ENCODE results near the gene DPEP2.
A peak's percentile ranks its signal among the peaks of the same experiment; 100 is the strongest.

Gene DPEP2

GRCh38 chr16:67962135-67962534 lies 37.1 kb downstream of the DPEP2 start:
- Histone ChIP-seq H3K9me3 (ENCODE audit: severe bottlenecking) (no peaks in the 10 kb centered on the region), H3K4me1 (ENCODE audit: insufficient read depth, poor library complexity, severe bottlenecking) (peaks cover 37% of the 10 kb centered on the region), H3K4me3 (ENCODE audit: severe bottlenecking) (no peak overlapping the region), H3K27me3 (ENCODE audit: insufficient read depth, poor library complexity, severe bottlenecking) (no peaks in the 10 kb centered on the region), H3K27ac (ENCODE audit: poor library complexity, severe bottlenecking) (peak overlapping the region; percentile 32), H3K36me3 (ENCODE audit: low read depth) (peaks cover 73% of the 10 kb centered on the region)
- TF ChIP-seq CTCF (IDR thresholded peaks at IDR 0.05; ENCODE audit: poor library complexity, severe bottlenecking) = no peak
- DNase-seq (ENCODE audit: low spot score) = no peak
- no peak for ATAC-seq (ENCODE audit: low read depth)

DNA sequence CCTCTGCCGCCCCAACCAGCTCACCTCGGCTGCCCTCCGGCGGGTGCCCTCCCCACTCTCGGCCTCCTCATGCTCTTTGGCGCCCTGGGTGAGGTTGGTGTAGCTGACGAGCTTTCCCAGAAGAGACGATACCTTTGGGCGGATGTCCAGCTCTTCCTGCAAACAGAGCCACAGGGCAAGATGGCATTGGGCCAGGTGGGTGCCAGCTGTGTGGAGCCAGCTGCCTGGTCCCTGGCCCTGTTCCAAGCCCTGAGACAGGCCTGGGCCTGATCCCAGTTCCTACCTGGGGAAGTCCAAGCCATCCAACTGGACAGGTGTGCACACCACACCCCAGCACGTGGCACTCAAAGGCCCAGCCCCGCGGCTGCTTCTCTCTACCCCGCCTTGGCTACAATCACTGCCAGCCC lies 37.7 kb downstream of the DPEP2 start:
- DNase-seq (ENCODE audit: low spot score) = peak; percentile 100

GRCh38 chr16:67959536-67960329 lies 39.6 kb downstream of the DPEP2 start:
- no peaks in the 10 kb centered on the region for H3K27me3 ChIP-seq (ENCODE audit: insufficient read depth, poor library complexity, severe bottlenecking)
- H3K4me1 ChIP-seq (ENCODE audit: insufficient read depth, poor library complexity, severe bottlenecking) = peaks cover 24% of the 10 kb centered on the region
- ATAC-seq (ENCODE audit: low read depth) = no peak
- H3K36me3 ChIP-seq (ENCODE audit: low read depth) = peaks cover 87% of the 10 kb centered on the region
- H3K4me3 ChIP-seq (ENCODE audit: severe bottlenecking) = no peak overlapping the region
- no peak for DNase-seq (ENCODE audit: low spot score)
- H3K9me3 ChIP-seq (ENCODE audit: severe bottlenecking) = no peaks in the 10 kb centered on the region
- peak overlapping the region; percentile 5 for H3K27ac ChIP-seq (ENCODE audit: poor library complexity, severe bottlenecking)
- no peak for TF ChIP-seq CTCF (IDR thresholded peaks at IDR 0.05; ENCODE audit: poor library complexity, severe bottlenecking)

More for the DNA sequence above, 37.7 kb downstream of the DPEP2 start:
- H3K4me3 ChIP-seq (ENCODE audit: severe bottlenecking) = no peak overlapping the region
- no peaks in the 10 kb centered on the region for H3K9me3 ChIP-seq (ENCODE audit: severe bottlenecking)
- peaks cover 31% of the 10 kb centered on the region for H3K4me1 ChIP-seq (ENCODE audit: insufficient read depth, poor library complexity, severe bottlenecking)
- ATAC-seq (ENCODE audit: low read depth) = peak; percentile 91
- no peaks in the 10 kb centered on the region for H3K27me3 ChIP-seq (ENCODE audit: insufficient read depth, poor library complexity, severe bottlenecking)
- TF ChIP-seq CTCF (IDR thresholded peaks at IDR 0.05; ENCODE audit: poor library complexity, severe bottlenecking) = no peak
- H3K36me3 ChIP-seq (ENCODE audit: low read depth) = peaks cover 75% of the 10 kb centered on the region
- peak overlapping the region; percentile 32 for H3K27ac ChIP-seq (ENCODE audit: poor library complexity, severe bottlenecking)

GRCh38 chr16:67957622-67958021 lies 41.7 kb downstream of the DPEP2 start:
- Histone ChIP-seq H3K27ac (ENCODE audit: poor library complexity, severe bottlenecking) (no peak overlapping the region), H3K9me3 (ENCODE audit: severe bottlenecking) (no peaks in the 10 kb centered on the region), H3K4me1 (ENCODE audit: insufficient read depth, poor library complexity, severe bottlenecking) (peaks cover 24% of the 10 kb centered on the region), H3K4me3 (ENCODE audit: severe bottlenecking) (no peak overlapping the region), H3K27me3 (ENCODE audit: insufficient read depth, poor library complexity, severe bottlenecking) (no peaks in the 10 kb centered on the region), H3K36me3 (ENCODE audit: low read depth) (peaks cover 95% of the 10 kb centered on the region)
- no peak for ATAC-seq (ENCODE audit: low read depth)
- DNase-seq (ENCODE audit: low spot score) = no peak
- no peak for TF ChIP-seq CTCF (IDR thresholded peaks at IDR 0.05; ENCODE audit: poor library complexity, severe bottlenecking)
